GM18861 (cell line): ENCODE results near the gene USP9X.
"Not testable (repeated sequence)": the region's sequence is repeated elsewhere in the genome, so short reads cannot be mapped to it uniquely, and the experiment has no call there.

Source experiments
- ATAC-seq: cut with Tn5 transposase; IDR thresholded peaks from one replicate; pipeline ENCODE4 v1.9.1; 2021; ENCODE audit not compliant: unreplicated experiment

The USP9X gene

DNA sequence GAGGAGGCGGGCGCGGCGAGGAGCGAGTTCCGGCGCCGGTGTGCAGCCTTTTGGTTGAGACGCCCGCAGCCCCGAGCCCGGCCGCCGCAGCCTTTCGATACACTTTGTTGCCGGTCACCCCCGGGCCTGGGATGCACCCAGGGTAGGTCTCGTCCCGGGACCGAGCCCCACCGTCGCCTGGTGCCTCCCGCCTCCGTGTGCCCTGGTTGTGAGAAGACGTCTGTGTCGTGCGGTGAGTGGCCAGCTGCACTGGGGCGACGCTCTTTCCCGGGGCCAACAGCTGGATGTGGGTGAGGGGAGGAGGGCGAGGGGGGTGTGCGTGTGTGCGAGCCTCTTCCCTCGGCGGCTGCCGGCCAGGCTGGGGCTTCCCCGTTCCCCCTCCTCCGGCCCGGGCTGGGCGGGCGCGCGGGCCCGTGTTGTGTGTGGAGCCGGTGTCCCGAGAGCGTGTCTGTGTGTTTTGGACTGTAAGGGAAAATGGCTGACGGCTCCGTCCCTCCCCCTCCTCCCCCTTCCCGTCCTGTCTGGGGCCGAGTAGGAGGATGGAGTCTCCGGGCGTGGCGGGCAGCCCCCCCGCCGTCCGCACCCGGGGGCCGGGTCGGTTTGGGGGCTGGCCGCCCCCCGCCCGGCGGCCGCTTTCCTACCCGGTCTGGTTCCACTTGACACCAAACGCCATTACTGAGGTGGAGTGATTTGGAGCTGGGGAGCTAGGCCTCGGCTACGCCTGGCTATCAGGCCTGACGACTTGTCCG is 807 bp downstream of the USP9X start:
- ATAC-seq = peak; percentile 5

GRCh38 chrX:41086627-41086932 is 1.3 kb downstream of the USP9X start:
- no peak for ATAC-seq

DNA sequence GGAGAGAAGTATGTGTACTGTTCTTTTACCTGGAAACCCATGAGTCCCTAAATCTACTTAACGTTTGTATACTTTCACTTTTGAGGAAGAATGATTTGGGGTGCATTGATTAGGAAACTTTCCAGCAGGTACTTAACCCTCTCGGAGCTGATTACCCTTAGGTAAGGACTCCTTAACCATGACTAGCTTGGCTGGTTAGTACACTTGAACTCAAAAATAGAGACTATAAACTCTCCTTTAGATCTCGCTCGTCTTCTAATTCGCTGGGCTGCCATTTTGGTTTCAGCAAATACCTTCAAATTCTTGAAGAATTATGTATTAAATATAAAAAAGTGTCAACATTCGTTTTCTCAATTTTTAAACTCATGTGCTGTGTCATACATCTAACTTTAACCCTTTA is 2.0 kb downstream of the USP9X start:
- ATAC-seq = no peak

GRCh38 chrX:41090568-41091238 is 5.5 kb downstream of the USP9X start:
- no peak for ATAC-seq

DNA sequence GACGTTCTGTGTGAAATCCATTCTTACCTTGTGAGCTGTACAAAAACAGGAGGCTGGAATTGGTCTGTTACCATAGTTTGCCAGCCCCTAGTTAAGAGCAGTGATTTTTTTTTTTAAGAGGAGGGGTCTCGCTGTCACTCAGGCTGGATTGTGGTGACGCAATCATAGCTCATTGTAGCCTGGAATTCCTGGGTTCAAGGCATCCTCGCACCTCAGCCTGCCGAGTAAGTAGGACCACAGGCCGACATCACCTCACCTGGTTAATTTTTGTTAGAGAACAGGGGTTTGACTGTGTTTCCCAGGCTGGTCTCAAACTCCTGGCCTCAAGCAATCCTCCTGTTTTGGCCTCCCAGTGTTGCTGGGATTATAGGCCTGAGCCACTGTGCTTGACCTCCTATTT is 7.5 kb downstream of the USP9X start:
- no peak for ATAC-seq

DNA sequence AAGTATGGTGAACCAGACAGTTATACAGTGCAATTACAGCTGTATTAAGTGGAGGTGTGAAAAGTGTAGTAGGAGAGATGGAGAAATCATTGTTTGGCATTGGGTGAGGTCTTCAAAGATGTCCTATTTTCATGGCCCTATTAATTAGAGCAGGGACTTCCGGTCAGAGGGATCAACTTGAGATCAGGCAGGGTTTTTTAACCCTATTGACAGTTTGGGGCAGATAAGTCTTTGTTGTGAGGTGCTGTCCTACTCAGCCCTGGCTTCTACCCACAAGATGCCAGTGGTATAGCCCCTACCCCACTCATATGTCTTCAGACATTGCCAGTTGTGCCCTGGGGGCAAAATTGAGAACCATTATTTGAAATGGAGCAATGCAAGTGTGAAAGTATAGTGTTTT is 9.9 kb downstream of the USP9X start:
- ATAC-seq = no peak

GRCh38 chrX:41095908-41096307 is 10.7 kb downstream of the USP9X start:
- no peak for ATAC-seq

GRCh38 chrX:41096339-41096955 is 11.2 kb downstream of the USP9X start:
- no peak for ATAC-seq

DNA sequence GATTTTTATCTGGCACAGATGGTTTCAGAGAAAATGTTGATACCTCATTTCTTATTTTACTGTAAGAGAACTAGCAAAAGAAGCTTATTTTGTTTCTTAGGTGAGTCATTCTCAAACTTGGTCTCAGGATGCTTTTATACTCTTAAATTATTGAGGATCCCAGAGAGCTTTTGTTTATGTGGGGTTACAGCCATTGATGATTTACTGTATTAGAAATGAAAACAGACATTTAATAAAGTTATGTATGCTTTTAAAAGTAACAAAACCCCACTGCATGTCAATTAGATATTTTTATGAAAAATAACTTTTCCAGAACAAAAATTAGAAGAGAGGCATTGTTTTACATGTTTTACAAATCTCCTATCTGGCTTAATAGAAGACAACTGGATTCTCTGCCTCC is 12.1 kb downstream of the USP9X start:
- ATAC-seq = no peak

- no peak for ATAC-seq
Measured at GRCh38 chrX:41100200-41100599, 15.0 kb downstream of the USP9X start.

- no peak for ATAC-seq
Measured at GRCh38 chrX:41100819-41101218, 15.6 kb downstream of the USP9X start.

DNA sequence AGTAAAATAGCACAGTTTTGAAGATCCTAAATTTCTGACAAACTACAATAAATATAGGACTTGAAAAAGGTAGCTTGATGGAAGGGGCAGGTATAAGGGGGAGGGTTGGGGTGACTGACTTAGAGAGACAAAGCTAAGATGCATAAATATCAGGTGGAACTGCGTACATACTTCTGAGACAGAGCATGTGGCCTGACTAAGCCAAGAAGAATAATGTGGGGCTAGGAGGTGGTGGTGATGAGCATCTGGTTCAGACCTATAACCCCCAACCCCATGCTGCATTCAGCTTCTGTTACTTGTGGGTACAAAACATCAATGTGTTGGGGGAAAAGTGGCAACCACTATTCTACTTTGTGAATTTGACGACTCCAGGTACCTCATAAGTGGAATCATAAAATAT is 19.8 kb downstream of the USP9X start:
- ATAC-seq = no peak

GRCh38 chrX:41106257-41106656 is 21.0 kb downstream of the USP9X start:
- ATAC-seq = not testable (repeated sequence)

GRCh38 chrX:41108007-41108406 is 22.8 kb downstream of the USP9X start:
- no peak for ATAC-seq

- no peak for ATAC-seq
Measured at GRCh38 chrX:41108463-41109205, 23.4 kb downstream of the USP9X start.

DNA sequence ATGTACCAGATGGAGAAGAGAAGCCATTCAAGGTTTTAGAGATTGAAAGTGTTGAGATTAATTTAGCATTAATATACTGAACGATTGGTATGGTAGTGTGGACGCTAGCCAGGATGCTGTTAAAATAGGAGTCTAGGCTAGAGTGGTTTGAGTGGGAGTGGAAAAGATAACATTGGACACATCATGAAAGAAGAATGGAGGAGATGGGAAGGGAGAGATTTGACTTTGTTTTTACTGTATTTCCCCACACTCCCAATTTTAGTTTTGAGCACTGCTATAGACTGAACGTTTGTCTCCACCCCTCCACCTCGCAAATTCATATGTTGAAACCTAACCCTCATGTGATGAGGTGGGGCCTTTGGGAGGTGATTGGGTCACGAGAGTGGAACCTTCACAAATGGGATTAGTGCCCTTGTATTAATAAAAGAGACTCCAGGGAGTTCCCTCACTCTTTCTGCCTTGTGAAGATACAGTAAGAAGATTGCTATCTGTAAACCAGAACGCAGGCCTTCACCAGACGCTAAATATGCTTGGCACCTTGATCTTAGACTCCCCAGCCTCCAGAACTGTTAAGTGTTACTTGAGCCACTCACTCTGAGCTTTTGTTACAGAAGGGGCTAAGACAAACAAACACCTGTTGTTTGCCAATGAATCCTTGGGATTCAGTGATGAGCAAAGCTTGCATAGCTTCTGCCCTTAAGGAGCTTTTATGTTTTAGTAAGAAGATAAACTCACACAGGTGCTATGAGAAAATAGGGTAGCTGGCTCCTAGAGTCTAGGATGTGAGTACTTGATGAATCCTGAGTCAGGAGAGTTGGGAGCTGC is 25.8 kb downstream of the USP9X start:
- ATAC-seq = no peak

GRCh38 chrX:41115104-41115425 is 29.8 kb downstream of the USP9X start:
- not testable (repeated sequence) for ATAC-seq

DNA sequence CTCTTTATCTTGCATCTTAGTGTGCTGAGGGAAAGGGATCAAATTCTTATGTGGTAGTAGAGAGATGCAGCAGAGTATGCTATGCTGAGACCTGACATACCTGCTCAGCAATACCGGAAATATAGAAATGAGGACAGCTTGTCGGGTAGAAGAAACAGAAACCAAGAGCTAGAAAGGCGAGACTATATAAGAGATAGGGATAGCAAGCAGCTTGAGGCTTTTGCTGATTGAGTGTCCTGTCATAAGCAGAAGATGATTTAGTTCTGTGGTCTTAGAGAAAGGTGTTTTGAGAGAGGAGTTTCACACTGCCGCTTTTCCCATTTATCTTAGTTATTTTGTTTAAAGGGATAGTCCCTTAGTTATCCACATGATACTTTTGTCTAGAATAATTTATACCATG is 31.7 kb downstream of the USP9X start:
- peak; percentile 64 for ATAC-seq

GRCh38 chrX:41118156-41118555 is 32.9 kb downstream of the USP9X start:
- ATAC-seq = no peak

- peak; percentile 30 for ATAC-seq
Measured at GRCh38 chrX:41119803-41120202, 34.6 kb downstream of the USP9X start.

DNA sequence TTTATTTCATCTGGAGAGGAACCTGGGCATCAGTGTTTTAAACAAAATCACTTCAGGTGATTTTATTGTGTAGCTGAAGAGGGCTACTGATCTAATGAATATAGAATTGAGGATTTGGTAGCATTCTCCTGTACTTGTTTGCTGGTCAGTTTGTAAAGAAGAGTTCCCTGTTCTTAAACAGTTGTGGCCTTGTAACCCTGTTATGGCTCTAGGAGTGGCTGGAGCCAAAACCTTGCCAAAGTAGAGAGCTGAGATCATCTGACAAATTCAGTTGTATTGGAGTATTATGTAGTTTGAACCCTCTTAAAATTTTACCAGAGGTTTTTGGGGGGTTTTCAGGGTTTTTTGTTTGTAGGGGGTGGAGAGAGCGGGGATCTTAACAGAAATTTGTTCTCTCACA is 36.5 kb downstream of the USP9X start:
- no peak for ATAC-seq
